ENCODE results near the gene MARS1. TPM values are rescaled to one million over a fixed set of nuclear protein-coding genes. Genes with fewer than 3 reads are reported as not detected.

The MARS1 gene
- total RNA-seq, 2 donors from 2014 or later: 36.9 to 41.0 TPM

DNA sequence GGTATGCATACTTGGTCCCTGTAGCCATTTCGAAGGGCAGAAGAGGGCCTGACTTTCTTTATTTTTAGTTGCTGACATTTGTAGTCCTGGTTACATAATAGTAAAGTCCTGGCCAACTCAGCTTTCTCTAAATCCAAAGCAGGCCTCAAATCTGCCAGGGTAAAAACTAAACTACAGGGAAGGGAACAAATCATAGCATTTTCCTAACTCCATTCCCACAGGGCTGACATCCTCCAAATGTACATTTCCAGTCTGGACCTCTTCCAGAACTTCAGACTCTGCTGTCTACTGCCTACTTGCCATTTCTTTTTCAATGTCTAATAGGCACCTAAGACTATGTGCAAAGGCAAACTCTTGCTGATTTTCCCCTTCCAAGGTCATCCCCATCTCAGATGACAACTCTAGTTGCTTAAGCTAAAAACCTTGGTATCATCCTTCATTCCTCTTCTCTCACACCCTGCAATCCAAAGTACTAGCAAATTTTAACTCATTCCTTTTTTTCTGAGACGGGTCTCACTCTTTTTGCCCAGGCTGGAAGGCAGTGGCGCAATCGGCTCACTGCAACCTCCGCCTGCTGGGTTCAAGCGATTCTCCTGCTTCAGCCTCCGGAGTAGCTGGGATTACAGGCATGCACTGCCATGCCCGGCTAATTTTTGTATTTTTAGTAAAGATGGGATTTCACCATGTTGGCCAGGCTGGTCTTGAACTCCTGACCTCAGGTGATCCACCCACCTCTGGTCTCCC, 30.5 kb downstream of the MARS1 start:
- Histone ChIP-seq H3K27ac (peak overlapping the region; percentile 97 to 100), H3K4me3 (peak overlapping the region; percentile 93 to 98), H3K4me1 (peaks cover 0 to 48% of the 10 kb centered on the region in 2 donors), H3K27me3 (no peaks in the 10 kb centered on the region), H3K9me3 (no peaks in the 10 kb centered on the region), H3K36me3 (peaks cover 41% of the 10 kb centered on the region)
- no peak for TF ChIP-seq CTCF (IDR thresholded peaks at IDR 0.05)
- DNase-seq (ENCODE audit: low spot score): no peak

DNA sequence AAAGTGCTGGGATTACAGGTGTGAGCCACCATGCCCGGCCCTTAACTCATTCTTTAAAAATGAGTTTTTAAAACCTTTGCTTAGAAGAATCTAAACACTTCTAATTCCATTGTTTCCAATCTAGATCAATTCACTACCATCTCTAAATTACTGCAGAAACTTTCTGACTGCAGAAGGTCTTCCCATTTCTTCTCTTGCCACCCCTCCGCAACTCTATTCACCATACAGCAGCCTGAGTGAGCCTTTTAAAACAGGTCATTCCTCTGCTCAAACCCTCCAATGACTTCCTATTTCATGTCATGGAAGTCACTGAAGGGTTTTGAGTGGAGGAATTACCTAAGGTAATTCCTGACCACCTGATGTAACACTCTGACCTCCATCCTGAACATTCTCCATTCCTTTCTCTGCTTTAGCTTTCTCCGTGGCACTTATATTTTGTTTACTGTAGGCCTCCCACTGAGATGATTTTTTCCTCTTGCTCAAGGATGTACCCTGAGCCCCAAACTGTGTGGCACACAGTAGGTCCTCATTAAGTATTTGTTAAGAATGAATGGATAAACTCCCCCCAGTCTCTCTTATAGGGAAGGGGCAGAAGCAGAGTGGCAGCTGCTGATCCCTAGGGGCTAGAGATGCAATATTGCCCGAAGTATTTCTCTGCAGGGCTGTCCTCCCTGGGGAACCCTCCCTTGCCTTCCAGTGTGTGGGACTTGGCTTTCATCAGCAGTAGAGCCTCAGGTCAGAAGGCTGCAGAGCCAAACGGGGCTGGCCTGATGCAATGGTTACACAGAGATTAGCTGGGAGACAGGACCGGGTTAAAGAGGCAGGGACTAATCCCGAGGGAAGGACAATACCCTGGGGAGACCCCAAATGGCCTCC, 31.3 kb downstream of the MARS1 start:
- Histone ChIP-seq H3K27me3 (no peaks in the 10 kb centered on the region), H3K4me1 (peaks cover 0 to 56% of the 10 kb centered on the region in 2 donors), H3K4me3 (peak overlapping the region; percentile 93 to 98), H3K36me3 (peaks cover 42% of the 10 kb centered on the region), H3K27ac (peak overlapping the region; percentile 97 to 100), H3K9me3 (no peaks in the 10 kb centered on the region)
- TF ChIP-seq CTCF (IDR thresholded peaks at IDR 0.05): no peak
- no peak for DNase-seq (ENCODE audit: low spot score)

- no peaks in the 10 kb centered on the region for H3K9me3 ChIP-seq
- no peaks in the 10 kb centered on the region for H3K27me3 ChIP-seq
- no peak for TF ChIP-seq CTCF (IDR thresholded peaks at IDR 0.05)
- peak overlapping the region; percentile 97 to 100 for H3K27ac ChIP-seq
- no peak for DNase-seq (ENCODE audit: low spot score)
- peak overlapping the region; percentile 93 to 98 for H3K4me3 ChIP-seq
- peaks cover 42% of the 10 kb centered on the region for H3K36me3 ChIP-seq
- peaks cover 0 to 62% of the 10 kb centered on the region in 2 donors for H3K4me1 ChIP-seq
These were observed 31.9 kb downstream of the MARS1 start for GRCh38 chr12:57519796-57520052.

- Histone ChIP-seq H3K27me3 (no peaks in the 10 kb centered on the region), H3K36me3 (peaks cover 42% of the 10 kb centered on the region), H3K27ac (peak within 1 kb of the TSS; percentile 97 to 100), H3K4me3 (peak within 1 kb of the TSS; percentile 93 to 98), H3K9me3 (no peaks in the 10 kb centered on the region), H3K4me1 (peaks cover 0 to 67% of the 10 kb centered on the region in 2 donors)
- no peak for TF ChIP-seq CTCF (IDR thresholded peaks at IDR 0.05)
- DNase-seq (ENCODE audit: low spot score): peak; percentile 100
These were observed 32.4 kb downstream of the MARS1 start, which contains the start of gene DDIT3 for GRCh38 chr12:57520053-57520818. TSS of gene DDIT3 (minus strand) at chr12:57520514. CDS start at chr12:57517406, 3,108 bp downstream.

- H3K9me3 ChIP-seq: no peaks in the 10 kb centered on the region
- peaks cover 0 to 76% of the 10 kb centered on the region in 2 donors for H3K4me1 ChIP-seq
- peak overlapping the region; percentile 93 to 97 for H3K4me3 ChIP-seq
- no peak for TF ChIP-seq CTCF (IDR thresholded peaks at IDR 0.05)
- H3K27ac ChIP-seq: peak overlapping the region; percentile 97 to 100
- DNase-seq (ENCODE audit: low spot score): peak; percentile 68
- no peaks in the 10 kb centered on the region for H3K27me3 ChIP-seq
- peaks cover 42% of the 10 kb centered on the region for H3K36me3 ChIP-seq
These were observed 33.7 kb downstream of the MARS1 start for GRCh38 chr12:57521525-57522010.

Measured in right atrium auricular region (tissue), 2 donors.